Stimulated activated CD4-positive, alpha-beta T cell treated with anti-CD3 and anti-CD28 coated beads, Interleukin-4, amount 100 ng/mL, for 24 hours (primary cell): ENCODE results near the gene ZCCHC14.
A peak's percentile ranks its signal among the peaks of the same experiment; 100 is the strongest.

Experiments
- DNase-seq: peaks from one replicate; pipeline ENCODE4 v3.0.0-alpha.2; 2020

Gene ZCCHC14

GRCh38 chr16:87451563-87452210, 41.1 kb downstream of the ZCCHC14 start:
- no peak for DNase-seq

- DNase-seq: no peak
Measured at GRCh38 chr16:87448866-87449265, 44.0 kb downstream of the ZCCHC14 start.

- no peak for DNase-seq
Measured at GRCh38 chr16:87447323-87447722, 45.5 kb downstream of the ZCCHC14 start.

- DNase-seq: no peak
Measured at GRCh38 chr16:87446479-87446878, 46.3 kb downstream of the ZCCHC14 start.

GRCh38 chr16:87445486-87445885, 47.3 kb downstream of the ZCCHC14 start:
- no peak for DNase-seq

GRCh38 chr16:87443964-87444363, 48.9 kb downstream of the ZCCHC14 start:
- DNase-seq: no peak

- DNase-seq: no peak
Measured at GRCh38 chr16:87443016-87443415, 49.8 kb downstream of the ZCCHC14 start.

GRCh38 chr16:87442581-87442966, 50.2 kb downstream of the ZCCHC14 start:
- DNase-seq: no peak

GRCh38 chr16:87441886-87442580, 50.8 kb downstream of the ZCCHC14 start:
- no peak for DNase-seq

- no peak for DNase-seq
Measured at GRCh38 chr16:87439926-87440325, 52.9 kb downstream of the ZCCHC14 start.

GRCh38 chr16:87438611-87438985, 54.2 kb downstream of the ZCCHC14 start:
- no peak for DNase-seq

GRCh38 chr16:87437911-87438610, 54.8 kb downstream of the ZCCHC14 start:
- DNase-seq: no peak

GRCh38 chr16:87437327-87437726, 55.5 kb downstream of the ZCCHC14 start:
- no peak for DNase-seq

- peak; percentile 39 for DNase-seq
Measured at GRCh38 chr16:87436225-87437172, 56.3 kb downstream of the ZCCHC14 start.

GRCh38 chr16:87435372-87436224, 57.2 kb downstream of the ZCCHC14 start:
- no peak for DNase-seq

- DNase-seq: no peak
Measured at GRCh38 chr16:87434146-87434667, 58.6 kb downstream of the ZCCHC14 start.

- DNase-seq: no peak
Measured at GRCh38 chr16:87432330-87432915, 60.4 kb downstream of the ZCCHC14 start.

GRCh38 chr16:87431926-87432325, 60.9 kb downstream of the ZCCHC14 start:
- DNase-seq: no peak

- DNase-seq: no peak
Measured at GRCh38 chr16:87426423-87427215, 66.2 kb downstream of the ZCCHC14 start.

- no peak for DNase-seq
Measured at GRCh38 chr16:87425941-87426340, 66.9 kb downstream of the ZCCHC14 start.
